Measurements from ENCODE around the gene GALNT16.
"Not testable (repeated sequence)": the region's sequence is repeated elsewhere in the genome, so short reads cannot be mapped to it uniquely, and the experiment has no call there.

GALNT16 gene

DNA sequence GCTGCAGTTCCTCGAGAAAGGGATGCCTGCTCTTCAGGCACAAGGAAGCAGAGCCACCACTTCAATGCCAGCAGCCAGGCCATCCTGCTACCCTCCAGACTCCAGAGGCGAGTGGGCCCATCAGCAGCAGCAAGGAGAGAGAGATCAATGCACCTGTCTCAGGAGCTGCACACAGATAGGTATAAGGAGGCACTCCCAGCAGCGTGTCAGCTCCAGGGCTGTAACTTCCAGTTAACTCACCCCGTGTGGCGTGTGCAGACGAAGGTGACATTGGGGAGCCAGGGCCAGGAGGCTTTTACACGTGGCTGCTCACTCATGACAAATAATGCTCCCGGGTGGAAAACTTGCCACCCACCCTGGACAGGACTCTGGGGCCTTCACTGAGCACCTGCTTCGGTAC lies 24.2 kb downstream of the GALNT16 start:
- no peak for DNase-seq (ENCODE audit: extremely low read depth in 1 of 2, low read depth in 1 of 2)

DNA sequence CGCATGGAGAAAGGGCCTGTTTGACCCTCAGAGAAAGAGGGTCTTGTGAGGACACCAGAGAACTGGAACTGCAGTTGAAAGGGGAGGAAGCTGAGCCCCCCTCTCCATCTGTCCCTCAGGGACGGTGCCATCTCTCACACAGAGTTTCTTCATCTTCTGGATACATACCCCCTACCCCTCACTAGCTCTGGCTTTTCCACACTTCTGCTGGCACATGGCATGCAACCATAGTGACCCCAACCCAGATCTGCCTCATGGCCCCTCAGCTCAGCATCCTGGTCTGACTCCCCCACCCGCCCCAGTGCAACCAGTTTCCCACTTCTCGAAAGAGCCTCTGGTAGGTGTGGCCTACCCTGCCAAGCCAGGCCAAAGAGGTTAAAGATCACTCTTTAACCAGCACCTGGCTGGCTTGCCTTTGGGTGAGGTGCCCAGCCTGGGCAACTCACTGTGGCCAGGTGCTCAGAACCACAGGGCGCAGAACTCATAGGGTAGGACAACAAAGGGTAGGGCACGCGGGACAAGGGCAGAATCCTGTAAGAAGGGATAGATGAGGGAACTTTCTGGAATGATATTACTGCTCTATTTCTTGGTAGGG lies 25.8 kb downstream of the GALNT16 start:
- DNase-seq (ENCODE audit: extremely low read depth in 1 of 2, low read depth in 1 of 2): no peak

DNA sequence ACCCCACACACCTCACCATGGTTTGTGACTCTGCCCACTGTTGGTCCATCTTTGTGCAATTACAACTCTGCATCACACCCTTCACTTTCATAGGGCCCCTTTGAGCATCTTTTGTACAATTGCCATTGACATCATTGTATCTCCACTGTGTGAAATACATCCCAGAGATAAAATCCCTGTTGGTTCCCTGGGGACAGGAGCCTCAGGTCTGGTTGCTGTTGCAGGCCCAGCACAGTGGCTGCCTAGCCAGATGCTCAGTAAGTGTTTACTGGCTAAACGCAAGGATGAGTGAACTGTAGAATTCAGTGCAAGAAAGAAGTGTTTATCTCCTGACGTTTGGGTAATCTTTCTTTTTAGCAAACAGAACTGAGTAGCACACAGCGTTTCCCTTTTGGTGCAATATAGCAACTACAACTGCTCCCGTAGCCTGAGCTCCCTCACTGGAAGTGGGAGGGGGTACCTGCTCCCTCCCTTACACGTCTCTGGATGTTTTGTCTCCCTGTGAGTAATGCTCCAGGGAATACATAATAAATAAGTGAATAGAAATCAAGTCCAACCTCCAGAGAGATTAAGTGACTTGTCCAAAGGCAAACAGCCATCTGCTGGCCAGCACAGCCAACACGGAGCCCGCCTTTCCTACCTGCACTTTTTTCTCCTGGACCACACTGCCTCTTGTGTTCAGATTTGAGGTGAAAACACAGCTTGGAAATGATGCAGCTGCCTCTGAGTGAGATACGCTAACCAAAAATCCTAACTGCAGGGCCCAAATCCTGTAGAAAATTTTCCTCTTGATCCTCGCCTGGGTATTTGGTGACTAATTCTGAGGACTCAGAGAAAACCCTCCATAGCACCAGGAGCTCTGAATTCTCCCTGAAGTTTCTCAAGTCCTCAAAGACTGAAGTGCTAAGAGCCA lies 27.4 kb downstream of the GALNT16 start:
- DNase-seq (ENCODE audit: extremely low read depth in 1 of 2, low read depth in 1 of 2): no peak

DNA sequence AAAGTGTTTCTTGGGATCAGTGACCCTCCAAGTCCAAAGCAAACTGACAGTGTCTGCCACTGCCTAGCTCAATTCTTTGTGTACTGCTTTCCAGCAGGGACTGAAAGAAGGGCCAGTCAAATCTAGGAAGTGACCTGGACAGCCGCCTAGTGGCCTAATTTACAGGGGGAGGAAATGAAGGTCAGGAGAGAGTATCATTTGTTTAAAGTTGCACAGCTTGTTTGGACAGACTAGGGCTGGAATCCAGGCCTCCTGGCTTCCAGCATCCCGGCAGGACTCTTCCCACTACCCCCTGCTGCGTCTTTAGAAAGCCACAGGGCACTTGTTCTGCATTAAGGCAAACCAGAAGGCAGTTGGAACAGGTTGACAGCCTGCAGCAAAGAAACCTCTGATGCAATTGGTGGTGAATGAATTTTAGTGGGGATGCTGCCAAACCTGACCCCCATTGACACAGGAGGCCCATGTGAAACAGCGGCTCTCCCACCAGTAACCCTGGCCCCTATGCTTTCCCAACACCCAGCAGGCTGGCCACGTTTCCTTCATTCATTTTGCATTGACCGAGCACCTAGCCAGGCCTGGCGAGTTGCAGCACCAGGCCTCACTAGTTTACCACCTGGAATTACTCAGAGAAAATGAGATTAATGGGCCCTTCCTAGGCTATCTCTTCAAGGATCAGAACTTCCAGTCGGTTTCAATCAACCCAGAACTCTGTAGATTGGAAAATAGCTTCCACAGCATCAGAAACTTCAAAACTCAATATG lies 28.2 kb downstream of the GALNT16 start:
- no peak for DNase-seq (ENCODE audit: extremely low read depth in 1 of 2, low read depth in 1 of 2)

DNA sequence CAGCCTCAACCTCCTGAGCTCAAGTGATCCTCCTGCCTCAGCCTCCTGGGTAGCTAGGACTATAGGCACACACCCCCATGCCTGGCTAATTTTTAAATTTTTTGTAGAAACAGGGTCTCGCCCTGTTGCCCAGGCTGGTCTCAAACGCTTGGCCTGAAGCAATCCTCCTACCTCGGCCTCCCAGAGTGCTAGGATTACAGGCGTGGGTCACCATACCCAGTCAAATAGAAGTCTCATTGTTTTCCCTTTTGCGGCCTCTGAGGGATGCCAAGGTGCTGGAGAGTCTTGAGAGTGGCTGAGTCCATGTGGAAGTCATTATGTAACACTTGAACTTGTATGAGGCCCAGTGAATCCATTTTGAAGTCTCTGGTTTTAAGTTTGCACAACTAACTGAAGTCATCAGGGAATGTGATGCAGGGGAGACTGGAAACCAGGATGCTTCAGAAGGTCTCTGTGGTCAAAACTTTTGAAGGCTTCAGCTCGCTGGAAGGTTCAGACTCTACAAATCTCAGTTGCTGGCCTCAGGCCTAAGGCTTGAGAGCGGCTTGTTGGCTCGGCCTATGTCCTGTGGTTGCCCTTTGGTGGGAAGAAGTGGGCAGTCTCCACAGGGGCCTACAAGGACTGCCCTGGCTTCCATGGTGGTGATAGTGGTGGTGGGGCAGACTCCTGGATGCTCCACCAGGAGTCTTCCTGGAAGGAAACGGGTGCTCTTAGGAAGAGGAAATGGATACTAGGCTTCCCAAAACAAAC lies 29.2 kb downstream of the GALNT16 start:
- no peak for DNase-seq (ENCODE audit: extremely low read depth in 1 of 2, low read depth in 1 of 2)

DNA sequence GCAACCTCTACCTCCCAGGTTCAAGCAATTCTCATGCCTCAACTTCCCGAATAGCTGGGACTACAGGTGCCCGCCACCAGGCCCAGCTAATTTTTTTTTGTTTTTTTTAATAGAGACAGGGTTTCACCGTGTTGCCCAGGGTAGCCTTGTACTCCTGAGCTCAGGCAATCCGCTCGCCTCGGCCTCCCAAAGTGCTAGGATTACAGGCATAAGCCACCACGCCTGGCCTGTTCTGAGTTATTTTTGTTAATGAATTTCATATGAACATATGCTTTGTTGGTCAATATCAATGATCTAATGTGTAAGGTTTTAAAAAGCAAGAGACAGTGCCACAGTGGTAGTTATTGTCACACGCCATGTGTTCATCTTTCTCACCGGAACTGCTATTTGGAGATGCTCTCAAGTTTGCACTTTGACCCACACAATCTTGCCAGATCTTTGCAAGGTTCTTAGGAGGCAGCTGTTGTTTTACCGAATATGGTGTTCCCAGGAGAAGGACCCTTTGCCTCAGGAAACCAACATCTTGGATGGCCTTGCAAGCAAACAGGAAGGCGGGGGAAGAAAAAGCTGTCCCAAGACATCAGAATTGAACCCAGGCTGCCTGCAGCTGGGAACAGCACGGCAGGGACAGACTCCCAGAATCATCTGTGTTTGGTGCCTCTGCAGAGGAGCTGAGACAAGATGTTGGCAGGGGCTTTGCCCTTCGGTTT lies 30.0 kb downstream of the GALNT16 start:
- DNase-seq (ENCODE audit: extremely low read depth in 1 of 2, low read depth in 1 of 2): no peak

DNA sequence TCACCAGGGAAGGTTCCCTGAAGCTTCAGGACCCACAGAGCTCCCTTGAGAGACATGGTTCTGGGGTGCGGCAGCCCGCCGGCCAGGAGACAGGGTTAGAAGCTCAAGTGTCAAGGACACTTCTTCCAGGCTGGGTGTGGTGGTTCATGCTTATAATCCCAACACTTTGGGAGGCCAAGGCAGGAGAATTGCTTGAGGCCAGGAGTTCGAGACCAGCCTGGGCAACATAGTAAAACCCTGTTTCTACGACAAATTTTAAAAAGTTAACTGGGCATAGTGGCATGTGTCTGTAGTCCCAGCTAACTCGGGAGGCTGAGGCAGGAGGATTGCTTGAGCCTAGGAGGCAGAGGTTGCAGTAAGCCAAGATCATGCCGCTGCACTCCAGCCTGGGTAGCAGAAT lies 30.9 kb downstream of the GALNT16 start:
- DNase-seq (ENCODE audit: extremely low read depth in 1 of 2, low read depth in 1 of 2): not testable (repeated sequence)

DNA sequence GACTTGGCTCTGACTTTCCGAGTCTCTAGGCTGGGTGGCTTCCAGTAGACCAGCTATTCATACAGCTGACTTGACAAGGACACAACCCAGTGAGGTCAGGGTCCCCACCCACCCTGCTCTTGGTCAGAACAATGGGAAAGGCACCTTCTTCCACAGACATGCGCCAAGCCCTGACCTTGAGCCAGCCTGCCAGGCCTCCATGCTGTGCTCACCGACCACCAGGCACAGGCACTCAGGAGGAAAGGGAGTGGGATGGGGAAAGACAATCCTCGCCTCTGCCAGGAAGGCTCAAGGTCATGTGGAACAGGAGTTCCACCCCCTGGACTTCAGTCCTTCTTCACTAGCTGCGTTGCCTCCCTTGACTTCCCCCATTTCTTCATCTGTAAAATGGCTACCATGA lies 31.4 kb downstream of the GALNT16 start:
- no peak for DNase-seq (ENCODE audit: extremely low read depth in 1 of 2, low read depth in 1 of 2)

DNA sequence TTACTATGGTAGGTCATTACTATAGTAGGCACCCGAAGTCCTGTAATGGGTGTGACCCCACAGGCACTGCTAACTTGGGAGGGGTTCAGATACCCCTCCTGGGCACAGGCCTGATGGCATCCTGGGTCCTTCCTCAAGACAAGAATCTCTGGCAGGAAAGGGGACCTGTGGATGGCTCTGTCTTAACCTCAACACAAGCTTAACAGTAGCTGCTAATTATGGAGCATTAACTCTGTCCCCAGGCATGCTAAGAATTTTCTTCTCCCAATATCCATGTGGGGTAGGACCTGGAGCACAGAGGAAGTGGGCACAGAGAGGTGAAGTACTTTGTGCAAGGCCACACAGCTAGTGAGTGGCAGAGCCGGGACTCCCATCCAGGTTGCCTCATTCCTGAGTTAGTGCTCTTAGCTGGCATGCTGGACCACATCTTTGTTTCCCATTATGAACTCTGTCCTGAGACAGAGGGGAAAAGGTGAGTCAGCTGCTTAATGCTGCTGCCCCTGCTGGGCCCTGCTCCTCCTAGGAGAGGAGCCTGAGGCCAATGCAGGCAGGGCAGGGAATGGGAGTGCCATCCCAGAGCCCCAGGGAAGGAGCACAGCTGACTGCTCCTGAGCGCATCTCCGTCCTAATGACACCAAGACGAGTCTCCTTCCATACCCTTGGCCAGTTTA lies 32.1 kb downstream of the GALNT16 start:
- DNase-seq (ENCODE audit: extremely low read depth in 1 of 2, low read depth in 1 of 2): no peak

DNA sequence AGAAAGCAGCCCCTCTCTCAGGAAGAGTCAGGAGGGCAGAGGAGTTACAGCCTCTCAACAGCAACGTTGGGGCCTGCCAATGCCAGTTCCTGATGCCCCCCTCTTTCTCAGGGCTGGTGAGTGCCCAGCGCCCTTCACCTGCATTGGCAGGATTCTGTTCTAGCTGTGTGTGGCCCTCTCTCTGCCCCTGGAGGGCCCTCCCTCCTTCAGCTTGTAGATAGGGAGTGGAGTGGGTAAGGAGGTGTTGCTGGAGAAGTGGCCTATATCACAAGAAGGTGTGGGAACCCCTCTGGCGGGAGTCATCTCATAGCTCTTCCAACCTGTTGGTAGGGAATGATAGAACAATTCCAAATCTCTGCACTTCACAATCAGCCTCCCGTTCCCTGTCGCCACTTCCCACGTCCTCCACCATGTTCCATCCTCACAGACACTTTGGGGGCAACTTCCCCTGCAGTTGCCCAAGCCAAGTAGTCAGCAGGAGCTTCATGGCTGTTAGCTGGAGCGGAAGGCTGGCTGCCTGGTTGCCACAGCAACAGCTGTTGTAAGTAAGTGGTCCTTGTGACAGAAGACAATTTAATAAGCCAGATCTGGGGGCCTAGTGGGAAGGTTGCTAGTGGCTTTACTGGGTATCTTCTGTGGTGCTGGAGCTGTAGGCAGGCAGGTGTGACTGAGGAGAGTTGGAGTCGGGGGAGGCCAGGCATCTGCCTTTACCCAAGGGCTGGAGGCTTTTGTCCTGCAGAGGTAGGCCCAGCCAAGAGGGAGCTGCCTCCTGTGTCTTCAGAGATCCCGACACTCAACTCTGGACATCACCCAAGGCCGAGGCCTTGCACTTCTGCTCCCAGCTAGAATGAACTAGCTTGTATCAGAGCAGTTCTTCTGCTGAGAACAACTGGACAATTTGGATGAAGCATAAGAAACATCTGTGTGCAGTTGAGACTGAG lies 38.4 kb downstream of the GALNT16 start:
- no peak for DNase-seq (ENCODE audit: extremely low read depth in 1 of 2, low read depth in 1 of 2)

DNA sequence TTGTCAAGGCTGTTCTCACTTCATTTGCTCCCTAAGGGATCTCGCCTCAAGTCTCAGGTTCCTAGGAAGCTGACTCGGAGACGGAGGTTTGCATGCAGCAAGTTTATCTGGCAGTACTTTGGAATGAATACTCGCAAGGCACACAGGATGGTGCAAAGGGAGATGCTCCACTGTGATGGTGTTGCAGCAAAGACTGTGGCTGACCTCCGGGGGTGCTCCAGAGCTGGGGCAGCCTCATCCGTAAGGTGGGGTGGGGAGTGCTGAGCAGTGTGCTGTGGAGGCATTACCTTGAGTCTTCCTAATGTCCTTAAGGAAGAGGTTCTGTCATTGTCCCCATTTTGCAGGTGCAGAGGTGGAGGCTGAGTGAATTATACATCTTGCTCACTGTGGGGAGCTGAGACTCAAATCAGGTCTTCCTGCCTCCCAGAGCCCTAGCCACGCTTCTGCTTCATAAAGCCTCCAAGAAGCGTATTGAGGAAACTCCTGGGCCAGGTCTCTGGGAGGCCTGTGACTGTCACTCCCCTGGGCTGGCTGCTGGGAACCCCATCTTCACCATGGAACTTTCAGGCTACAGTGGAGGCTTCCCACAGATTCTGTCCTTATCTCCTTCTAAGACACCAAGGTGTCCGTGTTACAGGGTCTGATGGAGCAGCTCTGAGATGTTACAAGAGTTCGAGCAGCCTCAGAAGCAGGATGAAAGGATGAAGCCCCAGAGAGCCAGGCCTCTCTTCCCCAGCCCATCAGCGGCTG lies 39.5 kb downstream of the GALNT16 start:
- no peak for DNase-seq (ENCODE audit: extremely low read depth in 1 of 2, low read depth in 1 of 2)

DNA sequence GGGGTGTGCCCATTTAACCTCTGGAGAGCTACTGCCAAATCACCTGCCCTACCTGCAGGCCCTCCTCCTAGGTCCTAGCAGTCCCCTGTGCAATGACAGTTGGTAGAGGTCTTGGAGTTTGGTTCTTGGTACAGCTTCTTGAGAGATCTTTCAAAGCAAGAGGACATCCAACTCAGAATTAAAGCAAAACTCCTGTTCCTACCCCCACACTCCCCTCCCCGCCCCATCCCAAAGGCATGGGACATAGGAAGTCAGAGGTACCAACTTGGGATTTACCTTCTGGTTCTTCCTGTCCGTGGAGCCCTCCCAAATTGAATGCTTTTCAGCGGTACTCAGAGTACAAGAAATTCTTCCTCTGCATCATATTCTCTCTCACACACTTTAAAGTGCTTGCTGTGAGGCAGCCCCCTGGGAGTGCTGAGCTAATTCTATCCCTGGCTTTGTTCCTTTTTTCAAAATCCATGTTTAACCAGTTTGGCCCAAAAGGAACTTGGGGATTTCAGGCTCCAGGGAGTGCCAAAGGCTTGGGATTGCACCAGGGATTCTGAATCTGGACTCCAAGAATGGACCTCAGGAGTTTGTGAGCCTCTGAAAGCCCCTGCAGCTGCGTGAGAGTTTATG lies 40.8 kb downstream of the GALNT16 start:
- DNase-seq (ENCODE audit: extremely low read depth in 1 of 2, low read depth in 1 of 2): no peak

DNA sequence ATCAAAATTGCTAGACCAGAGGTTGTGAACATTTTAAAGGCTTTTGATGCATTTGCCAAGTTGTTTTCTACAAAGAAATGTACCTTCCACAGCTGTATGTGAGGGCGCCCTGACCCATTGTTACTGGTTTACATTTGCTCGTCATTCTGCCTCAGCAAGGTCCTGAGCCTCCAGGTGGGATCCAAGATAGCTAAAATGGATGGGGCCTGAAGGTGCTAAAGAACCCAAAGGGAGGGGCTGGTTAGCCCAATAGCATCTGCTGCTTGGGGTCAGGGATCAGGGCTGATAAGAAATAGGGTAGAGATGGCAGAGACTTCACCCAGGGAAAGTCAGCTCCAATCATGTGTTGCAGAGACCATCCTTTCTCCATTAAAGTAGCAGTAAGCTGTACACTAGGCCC lies 43.1 kb downstream of the GALNT16 start:
- no peak for DNase-seq (ENCODE audit: extremely low read depth in 1 of 2, low read depth in 1 of 2)

DNA sequence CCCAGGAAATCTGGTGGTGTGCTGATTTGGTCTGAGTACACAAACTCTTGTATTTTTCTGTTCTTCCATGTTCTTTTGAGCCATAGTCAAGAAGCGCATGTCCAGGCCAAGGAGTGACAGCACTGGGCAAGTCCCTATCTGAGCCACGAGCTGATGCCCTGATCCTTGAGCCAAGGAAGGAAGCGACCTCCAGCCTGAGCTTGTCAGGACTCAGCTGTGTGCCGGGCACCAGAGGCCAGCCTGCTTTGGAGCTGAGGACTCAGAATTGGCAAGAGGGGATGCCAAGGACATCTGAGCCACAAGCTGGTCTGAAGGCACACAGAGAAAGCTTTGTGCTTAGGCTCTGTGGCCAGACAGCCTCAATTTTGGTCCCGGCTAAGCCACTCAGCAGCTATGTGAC lies 52.6 kb downstream of the GALNT16 start:
- no peak for DNase-seq (ENCODE audit: extremely low read depth in 1 of 2, low read depth in 1 of 2)

DNA sequence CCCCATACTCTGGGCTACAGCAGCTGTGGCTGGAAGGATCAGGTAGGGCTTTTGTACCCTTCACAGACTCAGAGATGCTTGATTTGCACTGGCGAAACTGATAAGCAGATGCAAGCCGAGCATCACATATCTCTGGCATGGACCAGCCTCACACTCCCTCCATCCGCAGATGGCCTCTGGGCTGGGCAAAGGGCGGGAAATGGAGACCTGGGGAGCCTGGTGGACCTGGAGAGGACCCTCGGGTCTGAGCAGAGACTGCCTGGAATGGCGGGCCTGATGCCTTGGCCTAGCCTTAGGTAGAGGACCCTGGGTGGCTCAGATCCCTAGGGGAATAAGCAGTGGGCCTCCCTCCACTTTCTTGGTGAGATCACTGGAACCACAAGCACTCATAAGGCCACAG lies 53.2 kb downstream of the GALNT16 start:
- DNase-seq (ENCODE audit: extremely low read depth in 1 of 2, low read depth in 1 of 2): no peak

DNA sequence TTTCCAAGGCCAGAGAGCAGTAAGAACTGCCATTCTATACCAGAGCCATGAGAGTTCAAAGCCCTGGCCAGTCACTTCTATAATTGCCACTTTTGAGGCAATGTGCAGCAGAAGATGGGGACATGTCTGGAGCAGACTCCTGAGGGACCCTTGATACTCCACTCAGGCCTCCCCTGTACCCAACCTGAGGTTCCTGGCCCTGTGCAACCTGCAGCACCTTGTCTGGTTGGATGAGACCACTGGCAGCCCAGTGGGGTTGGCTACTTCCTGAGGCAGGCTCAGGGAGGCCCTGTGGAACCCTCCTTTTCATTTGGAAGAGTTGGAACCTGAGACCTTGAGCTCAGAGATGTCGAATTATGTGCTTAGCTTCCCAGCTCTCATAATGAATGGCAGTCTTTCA lies 54.4 kb downstream of the GALNT16 start:
- DNase-seq (ENCODE audit: extremely low read depth in 1 of 2, low read depth in 1 of 2): no peak

DNA sequence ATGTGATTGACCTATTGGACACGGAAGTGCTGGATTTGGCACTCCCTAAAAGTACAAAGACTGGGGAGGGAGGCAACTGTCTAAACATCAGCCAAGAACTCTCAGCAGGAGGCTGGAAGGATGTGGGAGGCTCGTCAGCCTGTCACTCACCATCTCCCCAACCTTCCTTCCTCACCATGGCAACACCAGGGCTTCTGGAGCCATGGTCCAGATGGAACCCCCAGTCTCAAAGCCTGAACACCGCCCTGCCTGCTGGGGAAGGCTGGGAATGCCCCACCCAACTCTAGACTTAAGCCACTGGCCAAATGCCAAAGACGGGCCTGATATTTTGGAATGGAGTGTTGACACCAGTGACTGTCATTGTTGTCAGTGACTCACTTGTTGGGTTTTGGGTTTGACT lies 55.3 kb downstream of the GALNT16 start:
- DNase-seq (ENCODE audit: extremely low read depth in 1 of 2, low read depth in 1 of 2): no peak

Data from activated CD8-positive, alpha-beta memory T cell treated with anti-CD3 and anti-CD28 coated beads for 1 hour (primary cell).